Left renal pelvis (tissue), 4 donors: Measurements from ENCODE around the gene ISOC2. TPM values are rescaled to one million over a fixed set of nuclear protein-coding genes. Genes with fewer than 3 reads are reported as not detected.
"Not testable (repeated sequence)": the region's sequence is repeated elsewhere in the genome, so short reads cannot be mapped to it uniquely, and the experiment has no call there.

Experiments used
- DNase-seq, 4 donors: peaks; one replicate each; pipeline ENCODE4 v3.0.0-alpha.2; 2013; ENCODE audit warnings: low read depth in 4 of 4, low spot score in 3 of 4
- polyA plus RNA-seq, 4 donors: library from polyadenylated mRNA; unstranded; fragments of 120-200 nt; gene quantifications; one replicate each; pipeline ENCODE4 v1.2.1, GENCODE V29; 2013; ENCODE audit not compliant: insufficient read length in 4 of 4

ISOC2 gene
- polyA plus RNA-seq, 4 donors: 30.2 to 52.6 (median 33.0) TPM

DNA sequence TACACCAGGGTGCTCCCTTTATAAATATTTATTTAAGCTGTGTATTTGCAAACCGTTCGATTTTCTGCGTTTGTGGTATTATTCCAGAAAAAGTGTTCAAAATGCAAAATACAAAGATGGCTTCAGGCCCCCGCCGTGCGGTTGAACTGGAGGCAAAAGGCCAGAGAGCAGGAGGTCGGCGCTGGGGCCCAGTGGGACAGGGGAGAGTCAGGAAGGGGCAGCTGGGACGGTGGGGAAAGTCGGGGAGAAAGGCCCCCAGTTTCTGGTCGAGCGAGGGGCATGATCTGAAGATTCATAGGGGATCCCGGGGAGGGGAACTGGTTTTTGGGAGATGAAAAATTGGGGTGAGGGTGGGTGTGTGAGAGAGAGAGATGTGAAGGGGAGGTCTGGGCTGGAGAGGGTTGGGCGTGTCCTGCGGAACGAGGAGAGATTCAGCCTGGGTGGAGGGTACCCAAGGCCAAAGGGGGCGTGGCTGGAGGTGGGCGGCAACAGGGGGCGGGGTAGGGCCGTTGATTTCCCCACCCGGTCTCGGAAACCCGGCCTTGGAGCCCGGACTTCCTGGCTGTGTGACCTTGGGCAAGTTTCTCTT, 678 bp downstream of the ISOC2 start:
- no peak for DNase-seq

DNA sequence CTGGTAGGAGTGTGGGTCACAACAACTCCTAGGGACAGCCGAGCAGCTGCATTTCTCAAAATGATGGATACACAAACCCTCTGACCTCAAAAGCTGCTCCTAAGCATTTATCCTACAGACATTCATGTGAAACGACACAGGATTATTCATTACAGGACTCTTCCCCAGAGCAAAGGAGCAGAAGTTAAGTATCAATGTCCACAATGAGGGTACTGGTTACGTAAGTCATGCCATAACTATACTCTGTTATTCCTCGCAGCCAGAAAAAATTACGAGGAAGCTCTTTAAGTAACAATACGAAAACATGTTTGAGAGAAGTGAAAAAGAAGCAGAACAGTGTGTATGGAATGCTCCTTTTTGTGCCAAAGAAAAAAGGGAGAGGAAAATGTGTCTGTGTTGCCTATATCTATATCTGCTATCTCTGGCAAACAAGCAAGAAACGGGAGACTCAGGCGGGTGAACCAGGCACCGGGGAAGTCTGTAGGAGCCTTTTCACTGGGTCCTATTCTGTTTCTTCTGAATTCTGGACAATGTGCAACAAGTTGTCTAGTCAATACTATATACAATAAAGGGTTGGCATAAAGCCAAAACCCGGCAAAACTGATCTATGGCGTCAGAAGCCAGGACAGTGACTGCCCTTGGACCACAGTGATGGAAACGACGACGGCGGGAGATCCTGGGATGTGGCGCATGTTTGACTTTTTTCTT, 1.3 kb downstream of the ISOC2 start:
- DNase-seq: no peak

DNA sequence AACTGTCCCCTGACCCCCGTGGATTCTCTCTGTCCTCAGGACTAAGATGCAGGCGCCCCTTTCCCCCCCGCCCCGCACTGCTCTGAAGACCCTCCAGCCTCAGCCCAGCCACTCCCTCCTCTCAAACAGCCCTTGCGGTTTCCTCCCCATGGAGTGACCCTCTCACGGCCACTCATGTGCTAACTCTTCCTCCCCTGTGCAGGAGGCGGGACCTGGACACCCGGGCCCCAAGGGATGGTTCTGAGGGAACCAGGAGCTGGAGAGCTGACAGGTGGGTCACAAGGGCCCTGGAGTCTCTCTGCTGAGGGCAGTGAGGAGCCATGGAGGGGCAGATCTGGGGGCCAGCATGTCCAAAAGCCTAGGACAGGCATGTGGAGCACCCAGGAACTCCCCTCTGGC, 1.9 kb downstream of the ISOC2 start:
- no peak for DNase-seq

DNA sequence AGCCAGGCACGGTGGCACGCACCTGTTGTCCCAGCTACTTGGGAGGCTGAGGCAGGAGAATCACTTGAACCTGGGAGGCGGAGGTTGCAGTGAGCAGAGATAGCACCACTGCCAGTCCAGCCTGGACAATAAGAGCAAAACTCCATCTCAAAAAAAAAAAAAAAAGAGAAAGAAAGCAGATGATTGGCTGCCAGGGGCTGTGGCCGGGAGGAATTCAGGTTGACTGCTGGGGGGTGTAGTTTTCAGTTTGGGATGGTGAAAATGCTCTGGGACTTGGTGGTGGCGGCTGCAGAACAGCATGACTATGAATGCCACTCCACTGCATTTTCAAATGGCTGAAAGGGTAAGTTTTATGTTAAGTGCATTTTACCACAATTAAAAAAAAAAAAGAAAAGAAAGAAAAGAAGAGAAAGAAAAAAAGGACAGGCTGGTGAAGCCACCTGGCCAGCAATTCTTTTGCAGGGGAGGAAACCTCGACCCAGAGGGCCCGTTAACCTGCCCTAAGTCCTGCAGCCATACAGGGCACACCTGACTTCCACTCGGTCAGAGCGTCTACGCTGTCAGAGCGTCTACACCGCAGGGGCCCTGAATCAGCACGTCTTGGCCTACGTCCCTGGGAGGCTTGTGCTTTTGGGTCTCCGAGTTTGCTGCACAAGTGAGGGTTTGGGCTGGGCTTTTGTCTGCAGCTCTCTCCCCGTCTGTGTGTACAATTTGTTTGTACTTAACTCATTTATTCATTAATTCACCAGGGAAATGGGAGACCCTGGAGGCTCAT, 3.6 kb downstream of the ISOC2 start:
- DNase-seq: no peak

DNA sequence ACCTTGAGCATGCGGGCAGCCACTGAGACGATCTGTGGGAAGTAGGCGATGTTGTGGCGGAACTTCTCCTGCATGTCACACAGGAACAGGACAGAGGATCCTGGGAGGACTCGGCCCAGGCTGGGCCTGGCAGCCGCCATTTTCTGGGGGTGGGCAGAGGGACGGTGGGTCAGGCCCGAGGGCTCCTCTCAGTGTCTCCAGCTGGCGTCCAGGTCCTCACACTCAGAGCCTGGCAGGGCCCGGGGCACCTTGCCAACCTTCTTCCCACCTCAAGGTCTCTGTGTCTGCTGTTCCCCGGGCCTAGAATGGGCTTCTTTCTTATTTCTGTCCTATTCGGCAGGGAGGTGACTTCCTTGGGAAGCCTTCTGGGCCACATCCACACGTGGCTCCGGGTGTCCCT, 5.1 kb downstream of the ISOC2 start:
- DNase-seq: no peak

DNA sequence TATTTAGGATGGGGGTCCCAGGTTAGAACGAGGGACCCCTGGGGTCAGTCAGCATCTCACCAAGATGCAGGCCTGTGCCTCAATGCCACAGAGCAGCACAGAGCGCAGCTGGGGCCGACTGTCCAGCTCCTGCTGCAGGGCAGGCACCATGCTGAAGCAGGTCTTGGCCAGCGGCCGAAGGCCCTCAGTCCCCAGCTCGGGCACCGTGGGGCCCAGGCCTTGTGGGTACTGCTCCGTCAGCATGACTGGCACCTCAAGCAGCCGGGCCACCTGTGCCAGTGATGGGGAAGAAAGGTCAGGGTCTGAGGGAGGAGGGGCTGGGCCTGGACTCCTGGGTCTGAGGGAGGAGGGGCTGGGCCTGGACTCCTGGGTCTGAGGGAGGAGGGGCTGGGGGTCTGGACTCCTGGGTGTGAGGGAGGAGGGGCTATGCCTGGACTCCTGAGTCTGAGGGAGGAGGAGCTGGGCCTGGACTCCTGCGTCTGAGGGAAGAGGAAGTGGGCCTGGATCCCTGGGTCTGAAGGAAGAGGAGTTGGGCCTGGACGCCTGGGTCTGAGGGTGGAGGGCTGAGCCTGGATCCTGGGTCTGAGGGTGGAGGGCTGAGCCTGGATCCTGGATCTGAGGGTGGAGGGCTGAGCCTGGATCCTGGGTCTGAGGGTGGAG, 5.7 kb downstream of the ISOC2 start:
- no peak for DNase-seq

DNA sequence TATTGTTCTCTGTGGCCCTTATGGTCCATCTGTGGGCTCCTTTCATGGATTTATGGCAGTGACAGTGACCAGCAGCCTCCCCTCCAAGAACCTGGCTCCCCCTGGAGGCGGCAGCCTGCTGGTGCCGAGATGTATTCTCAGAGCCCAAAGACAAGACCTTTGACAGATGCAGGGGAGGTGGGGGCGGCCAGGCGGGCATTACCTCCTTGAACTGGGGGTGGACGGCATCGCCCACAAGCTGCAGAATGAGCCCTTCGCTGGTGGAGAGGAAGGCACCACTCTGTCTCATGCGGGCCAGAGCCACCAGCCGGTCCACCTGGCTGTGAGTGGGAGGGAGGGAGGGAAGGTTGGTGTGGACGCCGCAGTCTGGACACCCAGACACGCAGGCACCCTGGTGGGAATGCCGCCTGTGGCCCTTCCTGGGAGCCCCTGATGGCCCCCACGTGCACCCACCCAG, 6.6 kb downstream of the ISOC2 start:
- no peak for DNase-seq

DNA sequence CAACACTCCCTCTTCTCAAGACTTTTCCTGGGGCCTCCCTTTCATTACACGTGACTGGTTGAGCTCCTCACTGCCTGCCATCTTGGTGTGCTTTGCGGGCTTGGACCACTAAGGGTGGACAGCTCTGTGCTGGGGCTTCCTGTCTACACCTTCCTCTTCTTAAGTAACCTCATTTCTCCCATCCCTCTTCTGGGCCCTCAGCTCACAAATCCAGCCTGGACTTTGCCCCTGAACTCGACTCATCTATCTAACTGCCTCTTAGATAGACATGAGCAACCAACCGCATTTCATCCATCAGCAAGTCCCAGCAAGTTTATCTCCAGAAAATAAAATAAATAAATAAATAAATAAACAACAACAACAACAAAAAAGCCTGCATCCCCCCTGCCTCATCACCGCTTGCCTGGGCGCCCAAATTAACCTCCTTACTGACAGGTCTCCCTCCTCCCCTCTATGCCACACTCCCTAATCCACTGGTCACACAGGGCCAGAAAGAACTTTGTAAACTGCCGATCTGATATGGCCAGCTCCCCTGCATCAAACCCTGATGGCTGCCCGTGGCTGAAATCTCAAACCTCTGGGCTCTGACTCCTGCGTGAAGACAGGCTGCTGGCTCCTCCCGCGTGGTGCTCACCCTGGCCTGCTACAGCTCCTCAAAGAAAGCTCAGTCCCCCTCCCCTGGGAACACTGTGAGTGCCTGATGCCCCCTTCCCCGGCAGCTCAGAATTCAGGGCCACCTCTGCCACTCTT, 7.8 kb downstream of the ISOC2 start:
- DNase-seq: no peak

DNA sequence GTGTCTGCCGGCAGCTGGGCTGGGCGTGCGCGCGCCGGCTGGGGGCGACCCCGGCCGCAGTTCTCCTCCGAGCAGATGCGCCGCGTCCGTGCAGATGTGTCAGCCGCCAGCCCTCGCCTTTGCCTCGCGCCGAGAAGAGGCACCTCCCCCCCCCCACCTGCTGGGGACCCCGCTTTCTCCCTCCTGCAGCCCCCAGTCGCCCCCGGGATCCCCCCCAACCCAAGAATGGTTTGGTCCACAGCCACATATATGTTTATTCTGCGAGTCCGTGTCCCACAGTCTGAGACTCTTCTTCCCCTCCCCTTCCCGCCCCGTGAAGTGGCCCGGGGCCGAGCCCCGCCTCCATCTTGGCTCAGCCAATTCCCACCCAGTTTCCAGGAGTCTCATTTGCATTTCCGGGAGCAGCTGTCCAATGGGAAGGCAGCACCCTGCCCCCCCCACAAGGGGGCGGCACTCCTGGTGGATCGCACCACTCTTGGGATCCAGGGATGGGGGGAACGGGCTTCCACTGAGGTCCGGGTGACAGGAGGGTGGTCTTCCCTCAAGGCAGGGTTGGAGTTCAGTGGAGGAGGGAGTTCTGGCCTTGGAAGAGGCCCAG, 8.6 kb downstream of the ISOC2 start:
- peak; percentile 74 to 83 (median 82) for DNase-seq

DNA sequence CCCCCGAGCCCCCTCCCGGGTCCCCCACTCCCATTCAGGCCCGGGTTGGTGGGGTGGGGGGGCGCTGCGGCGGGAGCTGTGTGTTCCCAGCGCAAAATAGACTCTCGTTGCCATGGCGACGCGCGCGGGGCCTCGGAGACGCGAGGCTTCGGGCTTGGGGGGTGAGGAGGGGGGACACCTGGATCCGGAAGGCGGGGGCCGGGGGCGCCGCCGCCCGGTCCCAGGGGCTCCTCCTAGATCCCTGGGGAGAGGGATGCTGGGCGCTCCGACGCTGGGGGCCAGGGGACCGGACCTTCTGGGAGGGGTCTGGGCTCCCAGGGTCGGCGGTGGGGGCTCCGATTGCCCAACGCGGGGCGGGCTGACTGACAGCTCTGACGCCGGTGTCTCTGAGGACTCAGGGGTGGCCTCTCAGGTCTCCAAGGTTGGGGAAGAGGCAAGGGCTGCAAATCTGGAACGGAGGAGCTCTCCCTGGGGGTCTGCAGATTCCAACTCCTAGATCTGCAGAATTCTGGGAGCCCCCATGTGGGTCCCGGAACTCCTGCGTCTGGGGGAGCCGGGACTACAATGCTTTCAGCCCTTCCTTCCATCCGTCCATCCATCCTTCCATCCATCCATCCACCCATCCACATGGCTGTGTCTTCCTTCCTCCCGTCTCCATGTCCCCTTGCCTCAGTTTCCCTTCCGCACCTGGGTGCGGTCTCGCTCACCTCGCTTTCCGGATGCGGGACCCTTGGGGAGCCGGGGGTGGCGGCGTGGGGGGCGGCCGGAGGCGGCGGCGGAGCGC, 9.3 kb downstream of the ISOC2 start:
- no peak for DNase-seq

DNA sequence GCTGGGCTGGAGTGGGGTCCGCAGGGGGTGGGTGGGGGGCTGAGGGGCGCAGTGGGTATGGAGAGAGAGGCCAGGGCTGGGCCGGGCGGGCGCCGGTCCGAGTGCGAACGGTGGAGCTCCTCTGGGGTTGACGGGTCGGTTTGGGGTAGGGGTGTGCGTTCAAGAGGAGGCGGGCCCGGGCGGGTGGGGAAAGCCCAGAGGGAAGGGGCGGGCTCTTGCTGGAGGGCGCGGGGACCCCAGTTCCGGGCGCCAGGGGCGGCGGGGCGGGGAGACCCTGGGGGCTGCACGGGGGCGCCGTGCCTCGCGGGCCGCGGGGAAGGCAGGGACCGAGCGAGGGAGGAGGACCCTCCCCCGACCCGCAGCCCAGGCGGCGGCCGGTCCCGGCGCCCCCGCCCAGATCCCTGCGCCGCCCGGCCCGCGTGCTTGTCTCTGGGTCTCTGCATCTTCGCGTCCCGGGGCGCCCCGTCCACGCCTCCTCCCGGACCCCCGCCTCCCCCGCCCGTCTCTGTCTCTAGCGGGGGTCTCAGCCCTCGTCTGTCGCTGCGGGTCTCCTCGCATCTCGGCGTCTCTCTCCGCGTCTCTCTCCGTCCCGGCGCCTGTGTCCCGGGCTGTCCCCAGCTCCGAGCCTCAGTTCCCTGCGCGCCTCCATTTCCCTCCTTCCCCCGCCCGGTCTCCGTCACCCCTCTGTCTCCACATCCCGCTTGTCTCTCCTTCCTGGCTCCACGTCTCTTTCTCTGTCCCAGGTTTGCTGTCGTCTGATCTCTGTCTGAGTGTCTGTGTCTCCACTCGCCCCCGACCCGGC, 10.1 kb downstream of the ISOC2 start:
- no peak for DNase-seq

DNA sequence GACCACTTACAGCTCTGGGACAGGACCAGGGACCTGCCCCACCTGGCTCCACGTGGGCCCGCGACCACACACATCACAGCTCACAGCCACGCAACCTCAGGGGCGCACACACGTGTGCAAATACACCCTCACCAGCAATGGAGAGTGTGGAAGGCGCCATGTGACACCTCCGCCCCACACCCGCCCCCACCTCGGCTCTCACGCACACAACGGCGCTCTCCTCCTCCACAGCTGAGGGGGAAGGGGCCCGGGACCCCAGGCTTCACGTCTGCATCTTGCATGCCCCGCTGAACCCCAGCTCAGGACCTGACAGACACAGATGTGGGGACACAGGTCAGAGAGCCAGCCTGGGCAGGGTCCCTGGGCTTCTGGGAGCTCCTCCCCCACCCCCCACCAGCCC, 12.0 kb downstream of the ISOC2 start:
- no peak for DNase-seq

DNA sequence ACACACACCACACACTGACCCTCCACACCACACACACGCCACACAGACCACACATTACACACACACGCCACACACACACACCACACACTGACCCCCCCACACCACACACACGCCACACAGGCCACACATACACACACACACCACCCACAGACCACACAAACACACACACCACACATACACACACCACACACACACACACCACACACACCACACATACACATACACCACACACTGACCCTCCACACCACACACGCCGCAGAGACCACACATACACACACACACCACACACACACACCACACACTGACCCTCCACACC, 13.3 kb downstream of the ISOC2 start:
- not testable (repeated sequence) for DNase-seq

DNA sequence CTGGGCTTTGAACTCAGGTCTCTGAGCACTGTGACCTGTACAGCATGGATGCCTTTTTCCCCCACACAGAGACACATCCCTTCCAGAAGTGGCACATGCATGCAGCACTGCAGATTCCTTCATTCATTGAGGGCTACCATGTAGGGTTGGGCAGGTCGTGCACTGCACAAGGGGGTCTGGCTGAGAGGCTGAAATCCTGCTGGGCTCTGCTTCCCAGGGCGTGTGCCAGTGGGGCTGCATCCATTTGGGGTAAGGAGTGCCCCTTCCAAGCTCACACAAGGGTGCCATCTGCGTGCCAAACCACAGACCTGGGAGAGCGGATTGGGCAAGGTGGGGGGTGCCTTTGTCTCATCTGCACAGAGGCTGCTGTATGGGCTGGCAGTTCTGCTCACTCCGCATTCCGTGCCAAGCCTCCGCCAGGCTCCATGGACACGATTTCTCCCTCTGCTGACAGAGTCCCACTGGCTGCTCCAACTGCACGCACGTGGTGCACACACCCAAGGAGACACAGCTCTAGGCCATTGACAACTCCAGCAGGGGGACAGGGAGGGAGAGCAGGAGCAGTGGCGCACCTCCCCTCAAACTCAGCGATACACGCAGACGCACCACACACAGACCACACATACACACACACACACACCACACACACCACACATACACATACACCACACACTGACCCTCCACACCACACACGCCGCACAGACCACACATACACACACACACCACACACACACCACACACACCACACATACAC, 13.8 kb downstream of the ISOC2 start:
- no peak for DNase-seq

DNA sequence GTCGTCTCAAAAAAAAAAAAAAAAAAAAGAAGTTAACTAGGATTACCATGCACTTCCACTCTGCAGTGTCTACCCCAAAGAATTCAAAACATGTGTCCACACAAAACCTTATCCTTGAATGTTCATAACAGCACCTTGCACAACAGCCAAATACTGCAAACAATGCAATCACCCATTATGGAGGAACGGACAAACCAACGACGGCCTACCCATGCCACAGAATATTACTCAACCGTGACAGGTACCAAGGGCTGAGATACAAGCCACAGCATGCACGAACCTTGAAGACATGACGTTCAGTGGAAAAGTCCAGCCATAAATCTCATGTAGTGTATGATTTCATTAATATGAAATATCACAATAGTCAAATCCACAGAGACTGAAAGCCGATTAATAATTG, 15.4 kb downstream of the ISOC2 start:
- no peak for DNase-seq

DNA sequence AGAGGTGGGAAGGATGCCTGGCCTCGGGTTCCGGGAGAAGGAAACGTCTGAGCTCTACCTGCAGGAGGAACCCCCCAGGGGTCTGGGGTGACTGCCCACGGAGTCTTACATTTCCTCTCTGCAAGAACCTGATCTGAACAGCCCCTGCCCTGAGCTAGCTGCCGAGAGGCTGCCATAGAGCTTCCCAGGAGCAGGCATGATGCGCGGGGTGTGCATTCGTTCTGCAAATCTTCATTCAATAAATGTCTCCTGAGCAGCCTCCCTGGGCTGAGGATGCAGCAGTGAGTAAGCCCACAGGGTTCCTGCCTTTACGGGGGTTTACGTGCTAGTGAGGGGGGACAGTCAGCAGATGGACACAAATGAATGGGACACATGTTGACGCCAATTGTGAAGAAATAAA, 16.8 kb downstream of the ISOC2 start:
- no peak for DNase-seq

DNA sequence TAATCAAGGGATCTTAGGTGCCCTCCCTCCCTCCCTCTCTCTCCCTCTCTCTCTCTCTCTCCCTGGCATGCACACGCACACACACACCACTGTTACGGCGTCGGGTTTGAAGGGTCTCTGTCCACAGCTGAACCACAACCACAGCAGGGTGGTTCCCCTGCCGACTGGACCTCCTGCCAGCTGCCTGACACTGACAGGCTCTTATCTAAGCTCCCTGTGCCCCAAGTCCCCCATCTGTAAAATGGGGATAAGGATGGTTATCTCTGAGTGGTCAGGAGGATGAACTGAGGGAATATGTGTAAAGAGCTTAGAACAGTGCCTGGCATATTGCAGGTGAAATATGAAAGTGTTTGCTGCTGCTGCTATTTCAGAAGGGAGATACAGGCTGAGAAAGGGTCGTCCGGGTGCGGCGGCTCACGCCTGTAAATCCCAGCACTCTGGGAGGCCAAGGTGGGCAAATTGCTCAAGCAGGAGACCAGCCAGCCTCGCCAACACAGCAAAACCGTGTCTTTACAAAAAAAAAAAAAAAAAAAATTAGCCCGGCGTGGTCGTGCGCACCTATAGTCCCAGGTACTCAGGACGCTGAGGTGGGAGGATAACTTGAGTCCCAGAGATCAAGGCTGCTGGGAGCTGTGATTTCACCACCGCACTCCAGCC, 17.5 kb downstream of the ISOC2 start:
- no peak for DNase-seq
